ENCODE data around the gene GPR137B.
"Not testable (repeated sequence)": the region's sequence is repeated elsewhere in the genome, so short reads cannot be mapped to it uniquely, and the experiment has no call there.

Gene GPR137B

DNA sequence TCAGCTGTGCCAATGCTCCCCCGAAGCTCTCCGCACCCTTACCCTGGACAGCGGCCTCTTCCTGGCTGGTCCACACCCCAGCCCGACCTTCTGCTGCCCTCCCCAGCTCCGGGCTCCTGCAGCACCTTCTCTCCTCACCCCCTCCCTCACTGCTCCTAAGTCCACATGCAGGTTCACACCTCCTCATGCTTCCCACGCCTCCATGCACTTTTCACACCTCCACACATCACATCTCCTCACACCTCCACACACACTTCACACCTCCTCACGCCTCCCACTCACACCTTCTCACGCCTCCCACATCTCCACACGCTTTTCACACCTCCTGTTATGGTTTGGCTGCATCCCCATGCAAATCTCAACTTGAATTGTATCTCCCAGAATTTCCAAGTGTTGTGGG lies 18.9 kb downstream of the GPR137B start:
- DNase-seq (ENCODE audit: low read depth in 2 of 2): no peak

GRCh38 chr1:236161755-236162154 lies 19.4 kb downstream of the GPR137B start:
- not testable (repeated sequence) for DNase-seq (ENCODE audit: low read depth in 2 of 2)

DNA sequence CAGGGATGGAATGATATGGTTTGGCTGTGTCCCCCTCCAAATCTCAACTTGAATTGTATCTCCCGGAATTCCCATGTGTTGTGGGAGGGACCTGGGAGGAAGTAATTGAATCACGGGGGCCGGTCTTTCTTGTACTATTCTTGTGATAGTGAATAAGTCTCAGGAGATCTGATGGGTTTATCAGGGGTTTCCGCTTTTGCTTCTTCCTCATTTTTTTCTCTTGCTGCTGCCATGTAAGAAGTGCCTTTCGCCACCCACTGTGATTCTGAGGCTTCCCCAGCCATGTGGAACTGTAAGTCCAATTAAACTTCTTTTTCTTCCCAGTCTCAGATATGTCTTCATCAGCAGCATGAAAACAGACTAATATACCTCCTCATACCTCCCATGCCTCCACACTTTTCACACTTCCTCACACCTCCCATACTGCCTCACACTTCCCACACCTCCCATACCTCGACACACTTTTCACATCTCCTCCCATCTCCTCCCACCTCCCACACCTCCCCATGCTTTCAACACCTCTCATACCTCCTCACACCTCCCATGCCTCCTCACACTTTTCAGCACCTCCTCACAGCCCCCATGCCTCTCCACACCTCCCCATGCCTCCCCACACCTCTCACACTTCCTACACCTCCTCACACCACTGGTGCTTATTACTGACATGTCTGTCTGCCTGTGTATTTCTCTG lies 21.3 kb downstream of the GPR137B start:
- DNase-seq (ENCODE audit: low read depth in 2 of 2): no peak

DNA sequence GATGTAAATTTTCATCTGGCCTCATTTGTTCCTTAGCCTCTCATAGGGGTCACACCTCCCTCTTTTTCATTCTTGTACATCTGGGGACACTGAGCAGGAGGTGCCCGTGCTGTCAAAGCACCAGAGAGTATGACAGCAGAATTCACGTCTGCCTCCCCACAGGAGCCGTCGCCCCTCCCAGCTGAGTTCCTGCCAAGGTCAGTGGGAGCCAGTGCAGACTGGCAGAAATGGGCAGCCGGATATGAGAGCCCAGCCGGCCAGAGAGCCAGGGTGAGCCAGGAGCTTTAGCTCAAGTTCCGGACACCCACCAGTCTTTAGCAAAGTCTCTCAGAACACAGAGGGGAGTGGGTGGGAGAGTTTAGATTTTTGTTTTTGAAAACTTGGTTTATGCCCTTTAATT lies 21.9 kb downstream of the GPR137B start:
- DNase-seq (ENCODE audit: low read depth in 2 of 2): no peak

GRCh38 chr1:236165238-236165981 lies 23.1 kb downstream of the GPR137B start:
- DNase-seq (ENCODE audit: low read depth in 2 of 2): no peak

GRCh38 chr1:236166041-236166440 lies 23.7 kb downstream of the GPR137B start:
- no peak for DNase-seq (ENCODE audit: low read depth in 2 of 2)

- no peak for DNase-seq (ENCODE audit: low read depth in 2 of 2)
Measured at GRCh38 chr1:236167154-236167553, 24.8 kb downstream of the GPR137B start.

- DNase-seq (ENCODE audit: low read depth in 2 of 2): no peak
Measured at GRCh38 chr1:236167578-236167977, 25.2 kb downstream of the GPR137B start.

GRCh38 chr1:236168716-236169429 lies 26.5 kb downstream of the GPR137B start:
- no peak for DNase-seq (ENCODE audit: low read depth in 2 of 2)

GRCh38 chr1:236172041-236172579 lies 29.8 kb downstream of the GPR137B start:
- DNase-seq (ENCODE audit: low read depth in 2 of 2): no peak

- no peak for DNase-seq (ENCODE audit: low read depth in 2 of 2)
Measured at GRCh38 chr1:236173174-236173767, 30.9 kb downstream of the GPR137B start.

DNA sequence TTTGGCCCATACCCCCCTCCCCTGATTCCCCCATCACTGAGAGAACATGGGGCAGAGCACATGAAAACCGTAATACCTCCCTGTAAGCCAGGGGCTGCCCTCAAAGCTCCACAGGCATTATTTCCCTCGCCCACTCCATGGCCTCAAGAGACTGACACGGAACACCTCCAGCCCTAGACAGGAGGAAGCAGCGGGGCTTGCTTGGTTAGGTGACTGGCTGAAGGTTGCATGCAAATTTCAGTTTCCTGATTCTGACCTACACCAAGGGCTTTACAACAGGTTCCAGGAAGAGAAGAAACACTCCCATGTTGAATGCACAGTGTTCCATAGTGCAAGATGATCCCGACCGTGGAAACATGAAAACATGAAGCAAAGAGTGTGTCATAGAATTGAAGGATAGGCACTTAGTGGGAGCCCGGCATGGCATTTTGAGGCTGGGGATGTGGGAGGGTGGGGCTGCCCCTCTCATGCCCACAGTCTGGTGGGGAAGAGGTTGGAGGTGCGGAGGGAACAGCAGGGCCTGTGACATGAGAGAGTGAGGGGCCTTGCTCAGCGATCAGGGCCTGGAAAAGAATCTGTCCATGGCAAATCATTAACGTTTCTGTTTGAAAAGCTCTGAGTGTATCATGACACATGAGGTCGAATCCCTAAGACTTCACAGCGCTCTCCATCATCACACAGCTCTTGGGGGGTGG lies 33.5 kb downstream of the GPR137B start:
- no peak for DNase-seq (ENCODE audit: low read depth in 2 of 2)

DNA sequence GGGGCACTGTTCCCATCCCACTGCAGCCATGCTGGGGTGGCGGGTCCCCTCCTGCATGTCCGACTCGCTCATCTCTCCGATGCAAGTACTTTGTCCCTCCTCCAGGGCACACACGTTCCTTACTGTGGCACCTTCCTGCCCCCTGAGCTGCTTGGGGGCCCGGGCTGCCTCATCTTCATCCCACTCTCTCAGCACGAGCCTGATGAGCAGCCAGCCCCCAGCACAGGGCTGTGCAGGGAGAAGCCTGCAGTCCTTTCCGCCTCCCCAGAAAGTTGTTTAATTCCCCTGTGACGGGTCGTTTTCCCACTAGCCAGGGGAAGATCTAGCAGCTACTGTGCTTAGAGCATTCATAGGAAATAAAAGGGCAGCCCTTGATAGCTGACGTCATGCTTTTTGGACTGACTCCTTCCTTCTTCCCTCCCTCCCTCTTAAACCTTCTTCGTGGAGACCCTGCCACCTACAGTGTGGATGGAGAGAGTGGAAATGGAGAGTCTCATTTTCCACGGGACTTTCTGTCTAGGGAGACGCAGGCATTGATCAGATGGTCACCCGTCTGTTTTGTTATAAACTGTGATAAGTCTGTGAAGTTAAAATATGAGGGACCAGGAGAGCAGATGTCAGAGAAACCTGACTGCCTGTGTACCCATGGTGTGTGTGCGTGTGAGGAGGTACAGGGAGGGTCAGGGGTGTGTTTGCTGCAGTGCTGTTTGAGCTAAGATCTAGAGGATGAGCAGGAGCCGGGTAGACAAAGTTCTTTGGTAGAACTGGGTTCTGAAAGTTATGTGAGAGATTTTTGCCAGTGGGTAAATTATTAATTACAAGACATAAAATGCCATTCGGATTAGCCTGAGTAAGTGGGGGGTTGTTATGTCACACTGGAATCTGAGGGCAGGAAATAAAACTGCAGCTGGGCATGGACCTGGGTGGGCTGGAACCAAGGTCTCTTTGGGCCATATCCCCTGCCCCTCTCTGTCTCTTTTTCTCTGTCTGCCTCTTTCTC lies 34.3 kb downstream of the GPR137B start:
- DNase-seq (ENCODE audit: low read depth in 2 of 2): no peak

GRCh38 chr1:236179634-236180033 lies 37.3 kb downstream of the GPR137B start:
- no peak for DNase-seq (ENCODE audit: low read depth in 2 of 2)

DNA sequence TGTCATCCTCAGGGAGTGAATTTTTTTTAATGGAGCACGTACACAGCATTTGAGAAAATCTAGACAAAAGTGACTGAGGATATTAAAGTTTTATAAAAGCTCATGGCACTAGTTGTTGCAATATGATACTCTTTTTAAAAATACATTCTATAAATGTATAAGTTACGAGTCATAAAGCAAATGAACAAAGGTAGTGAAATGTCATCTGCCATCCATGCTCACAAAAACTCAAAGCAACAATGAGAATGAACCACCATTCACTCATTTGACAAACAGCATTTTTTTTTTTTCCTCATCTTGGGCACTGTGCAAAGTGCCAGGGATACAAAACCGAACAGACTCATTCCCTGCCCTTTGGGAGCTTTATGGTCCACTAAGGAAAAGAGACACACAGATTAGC lies 38.7 kb downstream of the GPR137B start:
- DNase-seq (ENCODE audit: low read depth in 2 of 2): no peak

- DNase-seq (ENCODE audit: low read depth in 2 of 2): no peak
Measured at GRCh38 chr1:236185687-236186086, 43.3 kb downstream of the GPR137B start.

GRCh38 chr1:236186471-236186870 lies 44.1 kb downstream of the GPR137B start:
- not testable (repeated sequence) for DNase-seq (ENCODE audit: low read depth in 2 of 2)

DNA sequence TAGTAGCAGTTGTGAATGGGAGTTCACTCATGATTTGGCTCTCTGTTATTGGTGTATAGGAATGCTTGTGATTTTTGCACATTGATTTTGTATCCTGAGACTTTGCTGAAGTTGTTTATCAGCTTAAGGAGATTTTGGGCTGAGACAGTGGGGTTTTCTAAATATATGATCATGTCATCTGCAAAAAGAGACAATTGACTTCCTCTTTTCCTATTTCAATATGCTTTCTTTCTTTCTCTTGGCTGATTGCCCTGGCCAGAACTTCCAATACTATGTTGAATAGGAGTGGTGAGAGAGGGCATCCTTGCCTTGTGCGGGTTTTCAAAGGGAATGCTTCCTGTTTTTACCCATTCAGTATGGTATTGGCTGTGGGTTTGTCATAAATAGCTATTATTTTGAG lies 45.7 kb downstream of the GPR137B start:
- DNase-seq (ENCODE audit: low read depth in 2 of 2): not testable (repeated sequence)

DNA sequence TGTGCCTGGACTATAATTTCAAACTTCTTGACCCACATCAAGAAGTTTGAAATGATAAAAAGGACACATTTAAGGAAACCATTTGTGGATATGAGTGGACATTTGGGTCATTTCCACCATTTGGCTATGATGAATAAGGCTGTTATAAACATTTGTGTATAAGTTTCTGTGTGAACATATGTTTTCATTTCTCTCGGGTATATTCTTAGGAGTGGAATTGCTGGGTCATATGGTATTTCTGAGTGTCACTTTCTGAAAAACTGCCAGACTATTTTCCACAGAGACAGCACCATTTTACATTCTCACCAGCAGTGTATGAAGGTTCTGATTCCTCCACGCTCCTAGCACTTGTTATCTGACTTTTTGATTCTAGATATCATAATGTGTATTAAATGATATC lies 50.8 kb downstream of the GPR137B start:
- no peak for DNase-seq (ENCODE audit: low read depth in 2 of 2)

- no peak for DNase-seq (ENCODE audit: low read depth in 2 of 2)
Measured at GRCh38 chr1:236200925-236201324, 58.6 kb downstream of the GPR137B start.

Data from stimulated activated CD4-positive, alpha-beta T cell treated with anti-CD3 and anti-CD28 coated beads, Interleukin-1b, Interleukin-23, amount 100 ng/mL, for 1 hour (primary cell).